Neuronal stem cell (in vitro differentiated cells): ENCODE measurements around the gene ST6GALNAC3.

Source experiments
- DNase-seq: peaks from one replicate; pipeline ENCODE4 v3.0.0-alpha.2; 2013; ENCODE audit warnings: low spot score
- H2AFZ ChIP-seq: one replicate; pipeline ENCODE4 v1.6.1; 2013; ENCODE audit warnings: mild to moderate bottlenecking, low read length, inconsistent platforms
- H2AK5ac ChIP-seq: 2 replicates; pipeline ENCODE4 v1.6.1; 2013; ENCODE audit warnings: low read depth, mild to moderate bottlenecking, inconsistent platforms, low read length, moderate library complexity, mixed read lengths
- H2BK120ac ChIP-seq: 2 replicates; pipeline ENCODE4 v1.6.1; 2013; ENCODE audit warnings: low read depth, mild to moderate bottlenecking, inconsistent platforms, low read length, moderate library complexity, mixed read lengths
- H2BK12ac ChIP-seq: one replicate; pipeline ENCODE4 v1.6.1; 2013; ENCODE audit warnings: low read length, inconsistent platforms
- H2BK15ac ChIP-seq: 2 replicates; pipeline ENCODE4 v1.6.1; 2013; ENCODE audit warnings: mild to moderate bottlenecking, low read length, inconsistent platforms, mixed read lengths
- H2BK5ac ChIP-seq: one replicate; pipeline ENCODE4 v1.6.1; 2013; ENCODE audit warnings: inconsistent platforms, mild to moderate bottlenecking, low read length, moderate library complexity
- H3K14ac ChIP-seq: one replicate; pipeline ENCODE4 v1.6.1; 2013; ENCODE audit warnings: low read length, inconsistent platforms
- H3K18ac ChIP-seq: 2 replicates; pipeline ENCODE4 v1.6.1; 2013; ENCODE audit warnings: low read length, inconsistent platforms
- H3K23ac ChIP-seq: 2 replicates; pipeline ENCODE4 v1.6.1; 2013; ENCODE audit warnings: low read depth, mild to moderate bottlenecking, mixed read lengths, low read length, inconsistent platforms; ENCODE audit not compliant: poor library complexity
- H3K27ac ChIP-seq: replicated peaks from 3 replicates; pipeline ENCODE4 v1.5.1; 2013; ENCODE audit warnings: low read length, inconsistent platforms
- H3K27me3 ChIP-seq, 3 experiments: 2 replicates each; pipeline ENCODE4 v1.6.1; 2013; ENCODE audit warnings: low read length in 3 of 3, mild to moderate bottlenecking in 2 of 3, inconsistent platforms in 1 of 3, low read depth in 1 of 3, mixed read lengths in 1 of 3, moderate library complexity in 1 of 3; ENCODE audit not compliant: control insufficient read depth in 3 of 3, insufficient read depth in 3 of 3
- H3K36me3 ChIP-seq, 2 donors: replicated peaks in 1 of 2; 2 replicates each; pipeline ENCODE4 v1.6.1; 2013; ENCODE audit warnings: low read length in 2 of 2; ENCODE audit not compliant: control insufficient read depth in 2 of 2, insufficient read depth in 2 of 2
- H3K4ac ChIP-seq: 2 replicates; pipeline ENCODE4 v1.6.1; 2013; ENCODE audit warnings: inconsistent platforms, mild to moderate bottlenecking, low read length, moderate library complexity
- H3K4me1 ChIP-seq, 2 donors: 1 replicate in 1 of 2; 2 replicates in 1 of 2; pipeline ENCODE4 v1.6.1; 2013; ENCODE audit warnings: low read length in 2 of 2, low read depth in 1 of 2; ENCODE audit not compliant: control insufficient read depth in 2 of 2, insufficient read depth in 1 of 2
- H3K4me2 ChIP-seq: one replicate; pipeline ENCODE4 v1.6.1; 2013; ENCODE audit warnings: mild to moderate bottlenecking, low read length, inconsistent platforms; ENCODE audit not compliant: insufficient read depth, poor library complexity, severe bottlenecking
- H3K4me3 ChIP-seq, 2 donors: 2 replicates each; pipeline ENCODE4 v1.5.1; 2013; ENCODE audit warnings: low read length in 2 of 2, mild to moderate bottlenecking in 2 of 2, inconsistent platforms in 1 of 2, moderate library complexity in 1 of 2
- H3K79me1 ChIP-seq: one replicate; pipeline ENCODE4 v1.6.1; 2013; ENCODE audit warnings: low read depth, mild to moderate bottlenecking, inconsistent platforms, low read length, moderate library complexity
- H3K9ac ChIP-seq: one replicate; pipeline ENCODE4 v1.6.1; 2013; ENCODE audit warnings: mild to moderate bottlenecking, low read depth, low read length, inconsistent platforms; ENCODE audit not compliant: poor library complexity
- H3K9me3 ChIP-seq, 2 donors: replicated peaks in 1 of 2; 2 replicates each; pipeline versions ENCODE3 to v1.6.1; 2013; ENCODE audit warnings: low read length in 2 of 2, mild to moderate bottlenecking in 2 of 2, inconsistent platforms in 1 of 2, low read depth in 1 of 2, mixed read lengths in 1 of 2, moderate library complexity in 1 of 2; ENCODE audit not compliant: control insufficient read depth in 2 of 2, insufficient read depth in 1 of 2
- H4K8ac ChIP-seq: one replicate; pipeline ENCODE4 v1.6.1; 2013; ENCODE audit warnings: low read depth, mild to moderate bottlenecking, inconsistent platforms, low read length, moderate library complexity
- H4K91ac ChIP-seq: one replicate; pipeline ENCODE4 v1.6.1; 2013; ENCODE audit warnings: low read length, low read depth, mild to moderate bottlenecking, inconsistent platforms; ENCODE audit not compliant: poor library complexity
- WGBS, 2 donors: extraction: QIAGEN DNeasy Blood & Tissue Kit; methylation state at CpG; one replicate each; pipeline ENCODE4 v1.1.7; 2013; ENCODE audit warnings: missing lambda C conversion rate in 2 of 2, mixed read lengths in 1 of 2; ENCODE audit not compliant: insufficient read length in 2 of 2, insufficient replicate concordance in 1 of 2; ENCODE audit errors: extremely low coverage in 2 of 2; 5-methylcytosine and 5-hydroxymethylcytosine counted together

ST6GALNAC3 gene

GRCh38 chr1:76247261-76247852 lies 172.8 kb downstream of the ST6GALNAC3 start:
- no peak overlapping the region for H3K23ac ChIP-seq
- no peak overlapping the region for H4K91ac ChIP-seq
- no peaks in the 10 kb centered on the region for H3K36me3 ChIP-seq
- H2BK12ac ChIP-seq = no peak overlapping the region
- H3K18ac ChIP-seq = no peak overlapping the region
- H3K4me2 ChIP-seq = peak overlapping the region; percentile 23
- H2BK120ac ChIP-seq = no peak overlapping the region
- H3K4ac ChIP-seq = no peak overlapping the region
- no peak overlapping the region for H3K4me3 ChIP-seq
- H2BK15ac ChIP-seq = no peak overlapping the region
- peak overlapping the region; percentile 52 for H2AFZ ChIP-seq
- H2BK5ac ChIP-seq = no peak overlapping the region
- no peak overlapping the region for H4K8ac ChIP-seq
- H2AK5ac ChIP-seq = no peak overlapping the region
- peaks cover 8 to 13% of the 10 kb centered on the region in 2 donors for H3K4me1 ChIP-seq
- H3K9ac ChIP-seq = no peak overlapping the region
- peak overlapping the region; percentile 19 for H3K27ac ChIP-seq
- no peak overlapping the region for H3K14ac ChIP-seq
- no peaks in the 10 kb centered on the region for H3K27me3 ChIP-seq
- peaks cover 0 to 4% of the 10 kb centered on the region in 2 donors for H3K9me3 ChIP-seq
- peak; percentile 35 for DNase-seq
- no peaks in the 10 kb centered on the region for H3K79me1 ChIP-seq
- no CpG with 5 or more reads among the region's 5 CpGs for WGBS, 2 donors

GRCh38 chr1:76250271-76250670 lies 175.7 kb downstream of the ST6GALNAC3 start:
- Histone ChIP-seq H3K23ac (no peak overlapping the region), H4K91ac (no peak overlapping the region), H2BK12ac (no peak overlapping the region), H2AFZ (no peak overlapping the region), H3K79me1 (no peaks in the 10 kb centered on the region), H3K27ac (peak overlapping the region; percentile 30), H2BK120ac (no peak overlapping the region), H3K4me2 (no peak overlapping the region), H2BK15ac (no peak overlapping the region), H3K27me3 (no peaks in the 10 kb centered on the region), H3K4ac (no peak overlapping the region), H3K18ac (no peak overlapping the region), H3K4me3 (no peak overlapping the region), H3K9ac (no peak overlapping the region), H3K36me3 (no peaks in the 10 kb centered on the region), H2BK5ac (no peak overlapping the region), H3K4me1 (peaks cover 8 to 21% of the 10 kb centered on the region in 2 donors), H3K9me3 (no peaks in the 10 kb centered on the region), H3K14ac (no peak overlapping the region), H2AK5ac (no peak overlapping the region), H4K8ac (no peak overlapping the region)
- WGBS, 2 donors = no CpG with 5 or more reads among the region's 2 CpGs
- DNase-seq = no peak

- Histone ChIP-seq H3K79me1 (no peaks in the 10 kb centered on the region), H3K14ac (no peak overlapping the region), H2BK5ac (no peak overlapping the region), H3K4me2 (no peak overlapping the region), H4K8ac (no peak overlapping the region), H2BK120ac (no peak overlapping the region), H3K27me3 (no peaks in the 10 kb centered on the region), H2BK15ac (no peak overlapping the region), H4K91ac (no peak overlapping the region), H3K4me1 (peaks cover 6 to 16% of the 10 kb centered on the region in 2 donors), H3K23ac (no peak overlapping the region), H3K4me3 (no peak overlapping the region), H3K27ac (no peak overlapping the region), H3K9me3 (no peaks in the 10 kb centered on the region), H3K4ac (no peak overlapping the region), H2AK5ac (no peak overlapping the region), H3K18ac (no peak overlapping the region), H2BK12ac (no peak overlapping the region), H3K9ac (no peak overlapping the region), H2AFZ (no peak overlapping the region), H3K36me3 (no peaks in the 10 kb centered on the region)
- DNase-seq = no peak
- WGBS, 2 donors = no CpG with 5 or more reads among the region's 3 CpGs
These were observed 177.9 kb downstream of the ST6GALNAC3 start for GRCh38 chr1:76252431-76252830.

- no peak overlapping the region for H4K8ac ChIP-seq
- no peak overlapping the region for H2BK15ac ChIP-seq
- H3K4me3 ChIP-seq = no peak overlapping the region
- no peak overlapping the region for H2BK12ac ChIP-seq
- H3K4me2 ChIP-seq = no peak overlapping the region
- H4K91ac ChIP-seq = no peak overlapping the region
- no peak overlapping the region for H3K4ac ChIP-seq
- H3K18ac ChIP-seq = no peak overlapping the region
- no peak overlapping the region for H2BK120ac ChIP-seq
- H3K9ac ChIP-seq = no peak overlapping the region
- H2BK5ac ChIP-seq = no peak overlapping the region
- H3K4me1 ChIP-seq = peaks cover 12 to 13% of the 10 kb centered on the region in 2 donors
- H3K27ac ChIP-seq = no peak overlapping the region
- no peaks in the 10 kb centered on the region for H3K79me1 ChIP-seq
- no peak overlapping the region for H2AK5ac ChIP-seq
- no peaks in the 10 kb centered on the region for H3K36me3 ChIP-seq
- no peak overlapping the region for H3K14ac ChIP-seq
- no peak for DNase-seq
- H3K27me3 ChIP-seq = no peaks in the 10 kb centered on the region
- H3K9me3 ChIP-seq = no peaks in the 10 kb centered on the region
- no peak overlapping the region for H2AFZ ChIP-seq
- no peak overlapping the region for H3K23ac ChIP-seq
- no CpG with 5 or more reads among the region's 9 CpGs for WGBS, 2 donors
These were observed 179.8 kb downstream of the ST6GALNAC3 start for GRCh38 chr1:76254104-76255030.
